BJ (cell line): ENCODE data around the gene SARM1. TPM values are rescaled to one million over a fixed set of nuclear protein-coding genes. Genes with fewer than 3 reads are reported as not detected.

ENCODE experiments used
- CTCF ChIA-PET: fragments of 350-600 bp; formaldehyde crosslinking; extraction: SDS; loops from one replicate; lab custom pipeline; 2021; ENCODE audit warnings: antibody characterized with exemption, inconsistent platforms; lab: Yijun Ruan, JAX
- POLR2A ChIA-PET: fragments of 300-600 bp; sonication (Branson Sonifier 250); formaldehyde crosslinking; extraction: SDS; loops from one replicate; lab custom pipeline; 2021; ENCODE audit warnings: antibody characterized with exemption; lab: Charles Lee
- DNase-seq: peaks from one replicate; pipeline ENCODE4 v3.0.0-alpha.2; 2011; ENCODE audit warnings: low read depth
- H3K27me3 ChIP-seq: 2 replicates; pipeline ENCODE4 v1.6.0; 2011; ENCODE audit warnings: low read length; ENCODE audit not compliant: control insufficient read depth, insufficient read depth
- H3K36me3 ChIP-seq: 2 replicates; pipeline ENCODE4 v1.5.1; 2011; ENCODE audit warnings: low read length; ENCODE audit not compliant: control insufficient read depth, insufficient read depth
- H3K4me3 ChIP-seq: 2 replicates; pipeline ENCODE4 v1.5.1; 2011; ENCODE audit warnings: low read depth, mild to moderate bottlenecking, control low read depth, low read length
- CTCF ChIP-seq: IDR thresholded peaks from 2 replicates; pipeline ENCODE4 v1.5.1; 2011; ENCODE audit warnings: low read depth, mild to moderate bottlenecking, control low read depth, inconsistent platforms, low read length, moderate library complexity; ENCODE audit not compliant: insufficient read depth
- polyA plus RNA-seq: library from polyadenylated mRNA; depleted of rRNA; stranded (reverse); fragments of >200 nt; gene quantifications from 2 replicates; pipeline ENCODE4 v1.2.3, GENCODE V29; 2011

SARM1 gene
- polyA plus RNA-seq, 1 experiment: 13.4 TPM

GRCh38 chr17:28363776-28364650 lies 7.5 kb upstream of the SARM1 start:
- no peak for TF ChIP-seq CTCF
- ChIA-PET POLR2A (no interaction called here), CTCF (no interaction called here)
- DNase-seq: no peak
- Histone ChIP-seq H3K27me3 (no peaks in the 10 kb centered on the region), H3K4me3 (no peak overlapping the region), H3K36me3 (peaks cover 21% of the 10 kb centered on the region)

GRCh38 chr17:28364665-28365363 lies 6.7 kb upstream of the SARM1 start, which contains the start of gene SEBOX:
Gene SEBOX, minus strand, starts transcription at chr17:28365199. Its CDS starts 48 bp downstream, at chr17:28365151.
- H3K4me3 ChIP-seq: no peak within 1 kb of the TSS
- DNase-seq: no peak
- no peaks in the 10 kb centered on the region for H3K27me3 ChIP-seq
- peaks cover 21% of the 10 kb centered on the region for H3K36me3 ChIP-seq
- no peak for TF ChIP-seq CTCF
- ChIA-PET POLR2A (no interaction called here), CTCF (no interaction called here)

GRCh38 chr17:28365487-28365886 lies 6.0 kb upstream of the SARM1 start:
- ChIA-PET CTCF (no interaction called here), POLR2A (no interaction called here)
- no peaks in the 10 kb centered on the region for H3K27me3 ChIP-seq
- no peak for DNase-seq
- TF ChIP-seq CTCF: no peak
- H3K4me3 ChIP-seq: no peak overlapping the region
- H3K36me3 ChIP-seq: peaks cover 17% of the 10 kb centered on the region

GRCh38 chr17:28366605-28367004 lies 4.9 kb upstream of the SARM1 start:
- TF ChIP-seq CTCF: no peak
- DNase-seq: no peak
- Histone ChIP-seq H3K36me3 (peaks cover 8% of the 10 kb centered on the region), H3K27me3 (no peaks in the 10 kb centered on the region), H3K4me3 (no peak overlapping the region)
- CTCF ChIA-PET: interaction anchor here (0.9 to 1.4 kb wide), 2 partner anchors 20 to 51 kb away, joined by 4 to 5 read pairs; no protein-coding TSS in a partner anchor
- POLR2A ChIA-PET: no interaction called here
